NCI-H1105 (cell line): Measurements from ENCODE around the gene HLA-DOA.

Experiments
- DNase-seq: peaks from one replicate; lab custom pipeline; 2025; lab: John Stamatoyannopoulos, UW

HLA-DOA gene

GRCh38 chr6:33008944-33009861, at the start of gene HLA-DOA:
Gene HLA-DOA, minus strand, starts transcription at chr6:33009591.
- DNase-seq, result no peak

DNA sequence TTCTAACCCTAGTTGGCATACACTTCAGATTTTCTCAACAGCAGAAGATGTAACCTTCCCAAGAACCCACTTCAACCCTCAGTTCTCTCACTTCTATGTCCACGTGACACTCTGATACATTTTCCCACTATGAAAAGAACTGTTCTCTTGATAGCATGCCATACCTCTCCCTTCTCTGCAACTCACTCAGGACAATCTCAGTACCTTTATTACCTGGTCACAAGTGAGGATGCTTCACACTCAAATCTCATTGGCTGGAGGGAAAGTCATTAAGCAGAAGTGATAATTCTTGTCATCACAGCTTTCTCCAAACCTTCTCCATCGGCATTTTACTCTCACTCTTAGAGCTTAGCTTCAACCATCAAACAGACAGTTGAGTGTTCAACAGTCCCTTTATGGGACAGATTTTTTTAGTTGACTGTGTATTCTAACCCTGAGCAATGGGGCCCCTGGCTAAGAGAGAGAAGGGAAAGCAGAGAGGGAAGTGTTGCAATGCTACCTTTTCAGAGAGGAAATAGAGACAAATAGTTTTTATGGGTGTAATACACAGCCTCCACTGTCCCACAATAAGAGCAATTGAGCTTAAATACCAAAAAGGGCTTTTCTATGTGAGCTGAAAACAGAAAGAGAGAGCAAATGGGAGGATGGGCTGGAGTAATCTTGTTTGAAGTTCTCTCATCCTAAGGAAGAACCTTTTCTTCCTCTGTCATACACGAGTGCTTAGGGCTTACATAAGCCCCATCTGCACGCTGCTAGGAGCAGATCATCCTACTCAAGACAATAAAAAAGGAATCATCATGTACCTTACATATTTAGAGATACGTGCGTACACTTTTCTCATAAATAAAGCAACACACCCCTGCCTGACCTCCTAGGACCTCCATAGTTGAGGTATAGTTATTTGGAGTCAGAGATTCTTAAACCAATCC, 48.1 kb upstream of the HLA-DOA start:
- no peak for DNase-seq

DNA sequence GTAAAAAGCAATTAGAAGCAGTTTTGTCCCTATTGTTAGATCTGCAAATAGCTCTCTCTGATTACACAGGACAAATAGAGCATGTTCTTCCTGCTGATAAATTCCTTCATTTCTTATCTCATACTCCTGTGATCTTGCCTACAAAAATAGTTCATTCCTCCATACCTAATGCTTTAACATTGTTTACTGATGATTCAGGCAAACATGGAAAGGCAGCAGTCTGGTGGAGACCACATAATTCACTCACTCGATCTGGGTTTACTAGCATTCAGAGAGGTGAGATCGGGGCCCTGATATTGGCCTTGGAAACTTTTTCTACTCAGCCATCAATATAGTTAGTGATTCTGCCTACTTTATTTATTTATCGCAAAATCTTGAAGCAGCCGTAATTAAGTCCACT, 43.8 kb upstream of the HLA-DOA start:
- no peak for DNase-seq

- DNase-seq, result no peak
Measured at GRCh38 chr6:33052627-33053026, 43.2 kb upstream of the HLA-DOA start.

DNA sequence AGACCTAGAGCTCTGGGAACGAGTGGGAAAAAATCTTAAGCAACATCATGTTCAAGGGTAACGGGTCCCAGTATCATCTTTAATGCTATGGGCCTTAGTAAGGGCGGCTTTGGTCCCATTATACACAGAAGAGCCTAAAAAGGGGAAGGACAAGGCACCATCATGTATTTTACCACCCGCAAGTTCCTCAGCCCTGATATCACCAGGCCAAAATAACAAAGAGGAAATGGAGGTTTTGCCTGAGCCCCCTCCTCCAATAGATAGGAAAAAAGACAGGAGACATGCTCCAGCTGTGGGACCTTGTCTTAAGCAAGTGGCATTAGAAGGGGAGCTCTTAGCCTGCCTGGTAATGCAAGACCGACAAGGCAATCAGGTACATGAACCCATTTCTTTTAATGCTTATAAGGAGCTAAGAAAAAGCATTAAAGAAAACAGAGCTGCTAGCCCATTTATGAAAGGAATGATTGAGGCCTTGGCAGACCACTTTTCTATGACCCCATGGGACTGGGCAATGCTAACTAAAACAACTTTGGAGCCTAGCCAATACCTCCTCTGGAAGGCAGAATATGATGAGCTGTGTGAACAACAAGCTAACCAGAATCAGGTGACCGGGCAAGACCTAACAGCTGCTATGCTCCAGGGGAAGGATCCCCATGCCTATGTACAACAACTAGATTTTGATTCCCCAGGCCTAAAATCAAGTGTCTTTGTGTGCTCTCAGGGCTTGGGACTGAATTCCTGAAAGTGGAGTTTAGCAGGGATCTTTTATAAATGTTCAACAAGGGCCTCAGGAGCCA, 40.8 kb upstream of the HLA-DOA start:
- peak; percentile 2 for DNase-seq

DNA sequence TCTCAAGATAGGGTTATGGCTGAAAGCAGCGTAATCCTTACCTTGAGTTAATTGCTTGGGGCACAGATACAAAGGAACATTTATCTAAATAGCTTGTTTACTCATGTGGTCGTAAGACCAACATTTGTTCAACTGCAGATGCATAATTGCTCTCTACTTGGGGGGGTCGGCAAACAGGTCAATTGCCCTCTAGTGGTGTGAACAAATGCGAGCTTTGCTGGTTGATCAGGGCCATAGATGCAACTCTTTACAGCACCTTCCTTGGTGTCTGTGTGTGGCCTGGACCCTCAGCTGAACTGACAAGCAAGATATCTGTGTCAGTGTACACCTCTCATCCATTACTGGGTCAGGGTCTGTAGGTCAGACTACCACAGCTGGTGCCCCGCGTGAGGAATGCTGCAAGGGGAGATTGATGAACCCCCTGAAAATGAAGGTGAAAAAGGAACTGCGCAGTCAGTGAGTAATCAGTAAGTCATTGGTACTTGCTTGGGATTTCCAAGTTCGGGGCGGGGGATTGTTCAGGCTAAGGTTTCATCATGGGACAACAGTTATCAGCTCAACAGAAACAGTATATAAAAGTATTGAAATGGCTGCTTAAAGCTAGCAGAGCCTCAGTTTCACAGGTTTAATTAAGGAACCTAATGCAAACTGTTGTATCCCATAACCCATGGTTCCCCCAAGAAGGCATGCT, 40.1 kb upstream of the HLA-DOA start:
- DNase-seq, result no peak

- no peak for DNase-seq
Measured at GRCh38 chr6:33040157-33040556, 30.8 kb upstream of the HLA-DOA start.

DNA sequence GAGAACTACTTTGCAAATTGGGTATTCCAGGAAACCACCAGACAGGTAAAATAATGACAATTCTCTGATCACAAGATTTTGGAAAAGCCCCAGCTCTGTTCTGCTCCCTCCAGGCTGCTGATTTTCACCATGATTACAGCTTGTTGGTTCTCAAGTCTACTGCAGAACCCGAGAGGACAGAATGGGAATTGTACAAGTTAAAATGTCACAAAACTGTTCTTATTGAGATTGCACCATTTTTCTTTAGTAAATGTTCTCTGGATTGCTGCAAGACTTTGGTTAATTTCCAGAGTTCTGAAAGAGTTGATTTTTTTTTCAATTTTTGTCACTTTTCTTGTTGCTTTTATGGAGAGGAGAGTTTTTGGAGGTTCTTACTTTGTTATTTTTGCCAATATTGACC, 27.1 kb upstream of the HLA-DOA start:
- DNase-seq, result no peak

- DNase-seq, result no peak
Measured at GRCh38 chr6:33034554-33034953, 25.2 kb upstream of the HLA-DOA start.

DNA sequence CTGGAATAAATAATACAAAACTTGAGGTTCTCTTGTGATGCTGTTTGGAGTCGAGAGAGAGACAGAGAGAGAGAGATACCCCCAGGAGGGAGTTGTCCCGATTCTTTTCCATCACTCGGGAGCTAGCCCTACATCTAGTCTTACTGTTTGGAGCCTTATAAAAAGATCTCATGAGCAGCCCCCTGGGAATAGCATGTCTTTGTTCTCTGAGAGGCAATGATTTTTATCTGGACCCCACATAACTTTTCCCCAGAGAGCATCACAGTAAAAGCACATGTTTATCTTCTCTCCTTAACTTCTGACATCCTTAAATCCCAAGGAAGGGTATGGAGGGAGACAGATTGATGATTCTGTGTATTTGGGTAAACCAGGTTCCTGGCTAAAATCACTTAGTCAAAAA, 20.9 kb upstream of the HLA-DOA start:
- DNase-seq, result no peak

DNA sequence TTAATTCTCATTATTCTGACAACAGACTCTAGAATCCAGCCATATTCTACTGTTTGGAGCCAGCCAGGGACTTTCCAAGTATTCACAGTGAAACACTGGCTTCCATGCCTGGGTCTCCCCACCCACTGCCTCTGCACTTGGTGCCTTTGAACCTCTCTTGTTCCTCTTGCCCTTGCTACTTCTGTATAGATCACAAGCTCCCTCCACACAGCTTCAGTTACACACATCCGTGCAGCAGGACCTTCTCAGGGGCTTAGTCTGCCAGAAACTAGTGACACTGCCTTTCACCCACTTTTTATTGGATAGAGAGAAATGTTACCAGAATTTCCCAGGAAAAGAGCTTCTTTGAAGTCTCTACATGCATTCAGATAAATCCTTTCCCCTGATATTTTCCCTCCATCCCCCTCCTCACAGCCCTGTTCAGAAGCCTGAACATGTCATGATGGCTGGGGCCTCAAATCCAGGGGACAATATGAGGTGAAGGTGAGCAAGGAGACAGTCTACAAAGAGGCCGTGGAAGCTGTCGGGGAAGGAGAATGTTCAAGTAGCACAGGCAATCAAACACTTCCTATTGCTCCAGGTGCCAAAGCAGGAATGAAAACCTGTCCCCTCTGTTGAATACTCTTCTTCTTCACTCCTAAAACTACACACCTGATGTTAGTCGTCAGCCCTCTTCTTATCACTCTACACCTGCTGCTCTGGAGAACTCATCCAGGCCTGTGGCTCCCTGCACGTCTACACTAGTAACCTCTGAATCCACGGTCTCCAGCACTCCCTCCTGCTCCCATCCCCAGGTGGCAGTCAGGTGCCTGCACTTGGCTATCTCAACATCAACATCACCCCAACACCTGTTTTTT, 20.2 kb upstream of the HLA-DOA start:
- DNase-seq, result no peak

- no peak for DNase-seq
Measured at GRCh38 chr6:33028220-33028849, 18.9 kb upstream of the HLA-DOA start.

GRCh38 chr6:33024521-33024920, 15.1 kb upstream of the HLA-DOA start:
- DNase-seq, result no peak

- DNase-seq, result no peak
Measured at GRCh38 chr6:33023536-33023935, 14.1 kb upstream of the HLA-DOA start.

DNA sequence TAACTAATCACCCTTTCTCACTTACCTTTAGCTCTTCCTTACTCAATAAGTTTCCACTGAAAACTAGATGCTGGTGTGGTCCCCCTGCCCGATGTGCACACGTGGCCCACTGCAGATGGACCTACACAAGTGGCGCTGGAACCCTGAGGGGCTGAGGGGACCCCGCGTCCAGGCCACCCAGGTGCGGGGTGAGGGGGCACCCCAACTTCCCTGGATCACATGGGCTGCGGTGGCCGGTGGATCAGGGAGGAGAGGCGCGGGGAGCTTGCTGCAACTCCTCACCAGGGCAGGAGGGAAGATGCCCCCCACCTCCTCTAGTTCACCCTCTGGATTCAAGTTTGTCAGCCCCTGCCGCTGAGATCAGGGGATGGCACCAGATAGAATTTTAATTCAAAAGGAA, 12.5 kb upstream of the HLA-DOA start:
- no peak for DNase-seq

DNA sequence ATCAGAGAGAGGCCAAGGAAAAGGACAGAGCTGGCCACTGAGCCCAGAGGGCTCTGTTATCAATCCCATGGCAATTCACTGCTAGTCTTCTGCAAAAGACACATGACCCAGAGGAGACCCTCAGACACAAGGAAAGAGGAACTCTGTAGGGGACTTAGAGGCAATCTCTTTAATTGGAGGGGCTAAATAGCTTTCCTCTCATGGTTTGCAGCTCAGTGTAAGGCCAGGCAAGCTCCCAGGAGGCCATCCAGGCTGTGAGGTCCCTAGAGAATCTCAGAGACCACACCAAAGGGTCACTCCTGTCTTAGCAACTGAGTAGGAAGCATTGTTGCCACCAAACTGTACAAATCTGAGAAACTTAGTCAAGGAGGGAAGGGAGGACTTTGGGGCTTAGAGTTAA, 10.0 kb upstream of the HLA-DOA start:
- no peak for DNase-seq

DNA sequence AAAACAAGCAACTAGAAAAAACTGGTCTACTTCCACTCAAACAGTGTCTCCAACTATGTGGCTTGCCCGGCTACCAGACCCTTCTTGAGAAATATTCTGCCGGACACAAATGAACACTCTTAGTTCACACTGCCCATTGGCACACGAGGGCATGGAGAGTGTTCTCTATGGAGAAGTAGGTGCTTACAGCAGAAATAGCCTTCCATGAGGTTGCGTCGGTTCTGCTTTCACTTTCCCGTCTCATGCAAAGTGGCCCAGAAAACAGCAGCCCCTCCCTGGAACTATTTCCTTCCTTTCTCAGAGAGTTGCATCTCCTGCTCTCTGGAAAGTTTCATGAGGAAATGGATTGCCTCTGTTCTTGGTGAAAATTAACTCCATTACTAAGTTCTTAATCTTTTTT, 9.5 kb upstream of the HLA-DOA start:
- DNase-seq, result no peak

DNA sequence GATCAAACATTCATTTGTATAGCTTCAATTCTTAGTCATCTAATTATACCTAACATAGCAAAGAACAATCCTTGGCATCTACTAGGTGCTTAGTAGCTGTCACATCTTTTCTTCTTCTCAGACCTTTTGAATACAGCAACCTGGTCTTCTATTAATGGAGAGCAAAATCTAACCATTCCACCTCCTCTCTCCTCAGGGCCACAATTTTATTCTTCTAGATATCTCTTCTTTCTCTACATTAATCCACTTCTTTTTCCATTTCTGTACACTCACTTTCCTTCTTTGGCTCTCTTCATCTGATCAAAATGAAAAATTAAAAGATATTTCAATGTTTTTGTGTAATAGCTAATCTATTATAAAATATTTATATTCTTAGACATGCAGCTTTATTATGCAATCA, 9.0 kb upstream of the HLA-DOA start:
- no peak for DNase-seq

- no peak for DNase-seq
Measured at GRCh38 chr6:33017694-33018353, 8.4 kb upstream of the HLA-DOA start.

DNA sequence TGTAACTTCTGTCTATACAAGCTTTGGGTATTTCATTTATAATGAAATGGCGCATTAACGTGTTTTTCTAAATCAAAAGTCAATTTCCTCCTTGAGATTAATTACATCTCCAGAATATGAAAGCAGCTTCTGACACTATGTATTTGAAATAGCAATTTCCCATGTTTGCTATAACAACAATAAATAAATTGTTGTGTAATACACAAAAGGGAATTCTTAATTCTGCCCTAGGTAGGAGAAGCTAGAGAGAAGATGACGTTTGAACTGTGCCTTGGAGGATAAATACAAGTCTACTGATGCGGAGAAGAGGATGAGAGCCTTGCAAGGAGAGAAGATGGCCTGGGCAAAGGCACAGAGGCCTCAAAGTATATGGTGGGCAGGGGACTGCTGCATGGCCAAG, 7.6 kb upstream of the HLA-DOA start:
- no peak for DNase-seq
